ENCODE results near the gene PRM2.

Gene PRM2

GRCh38 chr16:11270602-11271162 lies 5.6 kb downstream of the PRM2 start:
- WGBS, 2 experiments (ENCODE audit: insufficient coverage in 2 of 2) = 100% methylated on average over 1 of the region's 2 CpGs
- H3K4me1 ChIP-seq (ENCODE audit: control insufficient read depth, insufficient read depth, low read length, poor library complexity, severe bottlenecking) = peaks cover 4% of the 10 kb centered on the region
- no peak overlapping the region for H3K27ac ChIP-seq (ENCODE audit: low read depth, low read length, severe bottlenecking)
- no peak overlapping the region for H3K4me3 ChIP-seq (ENCODE audit: extremely low read depth, insufficient read depth, low read length, poor library complexity, severe bottlenecking)
- no peaks in the 10 kb centered on the region for H3K9me3 ChIP-seq (ENCODE audit: control insufficient read depth, low read length)
- H3K36me3 ChIP-seq (ENCODE audit: control insufficient read depth, insufficient read depth, low read length) = no peaks in the 10 kb centered on the region

GRCh38 chr16:11268921-11269375 lies 7.3 kb downstream of the PRM2 start, which contains the start of gene TNP2:
TSS of gene TNP2 (minus strand) at chr16:11269325. CDS start at chr16:11269262, 63 bp downstream.
- Histone ChIP-seq H3K4me1 (ENCODE audit: control insufficient read depth, insufficient read depth, low read length, poor library complexity, severe bottlenecking) (peaks cover 4% of the 10 kb centered on the region), H3K9me3 (ENCODE audit: control insufficient read depth, low read length) (no peaks in the 10 kb centered on the region)
- 96 to 100% methylated on average over 4 to 8 of the region's 11 CpGs for WGBS, 2 experiments (ENCODE audit: insufficient coverage in 2 of 2)

DNA sequence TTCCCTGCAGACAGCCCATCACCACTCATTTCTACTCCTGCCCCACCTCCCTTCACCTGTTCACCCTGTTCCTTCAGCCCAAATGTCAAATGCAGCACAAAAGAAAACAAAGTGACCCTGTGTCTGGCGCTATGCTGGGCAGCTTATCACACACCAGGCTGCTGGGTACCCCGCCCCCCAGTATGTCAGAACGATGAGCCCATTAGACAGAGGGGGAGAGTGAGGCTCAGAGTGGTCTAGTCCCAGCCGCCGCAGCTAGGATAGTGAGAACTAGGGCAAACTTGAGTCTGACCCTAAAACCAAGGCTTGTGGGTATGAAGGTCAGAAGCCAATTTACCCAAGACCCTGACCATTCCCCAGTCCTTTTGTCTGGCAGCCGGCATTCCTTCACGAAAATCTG lies 11.2 kb downstream of the PRM2 start:
- no peak overlapping the region for H3K4me3 ChIP-seq (ENCODE audit: extremely low read depth, insufficient read depth, low read length, poor library complexity, severe bottlenecking)
- no peaks in the 10 kb centered on the region for H3K4me1 ChIP-seq (ENCODE audit: control insufficient read depth, insufficient read depth, low read length, poor library complexity, severe bottlenecking)
- no peaks in the 10 kb centered on the region for H3K36me3 ChIP-seq (ENCODE audit: control insufficient read depth, insufficient read depth, low read length)
- H3K27ac ChIP-seq (ENCODE audit: low read depth, low read length, severe bottlenecking) = no peak overlapping the region
- no peaks in the 10 kb centered on the region for H3K9me3 ChIP-seq (ENCODE audit: control insufficient read depth, low read length)
- 81 to 99% methylated on average over 7 of the region's 7 CpGs for WGBS, 2 experiments (ENCODE audit: insufficient coverage in 2 of 2)

More at GRCh38 chr16:11268921-11269375, 7.3 kb downstream of the PRM2 start, which contains the start of gene TNP2:
- Histone ChIP-seq H3K36me3 (ENCODE audit: control insufficient read depth, insufficient read depth, low read length) (no peaks in the 10 kb centered on the region), H3K4me3 (ENCODE audit: extremely low read depth, insufficient read depth, low read length, poor library complexity, severe bottlenecking) (no peak within 1 kb of the TSS), H3K27ac (ENCODE audit: low read depth, low read length, severe bottlenecking) (no peak within 1 kb of the TSS)

GRCh38 chr16:11264155-11264832 lies 12.0 kb downstream of the PRM2 start:
- Histone ChIP-seq H3K36me3 (ENCODE audit: control insufficient read depth, insufficient read depth, low read length) (no peaks in the 10 kb centered on the region), H3K4me3 (ENCODE audit: extremely low read depth, insufficient read depth, low read length, poor library complexity, severe bottlenecking) (no peak overlapping the region), H3K4me1 (ENCODE audit: control insufficient read depth, insufficient read depth, low read length, poor library complexity, severe bottlenecking) (no peaks in the 10 kb centered on the region), H3K27ac (ENCODE audit: low read depth, low read length, severe bottlenecking) (no peak overlapping the region), H3K9me3 (ENCODE audit: control insufficient read depth, low read length) (no peaks in the 10 kb centered on the region)
- WGBS, 2 experiments (ENCODE audit: insufficient coverage in 2 of 2) = 91 to 95% methylated on average over 6 of the region's 9 CpGs

DNA sequence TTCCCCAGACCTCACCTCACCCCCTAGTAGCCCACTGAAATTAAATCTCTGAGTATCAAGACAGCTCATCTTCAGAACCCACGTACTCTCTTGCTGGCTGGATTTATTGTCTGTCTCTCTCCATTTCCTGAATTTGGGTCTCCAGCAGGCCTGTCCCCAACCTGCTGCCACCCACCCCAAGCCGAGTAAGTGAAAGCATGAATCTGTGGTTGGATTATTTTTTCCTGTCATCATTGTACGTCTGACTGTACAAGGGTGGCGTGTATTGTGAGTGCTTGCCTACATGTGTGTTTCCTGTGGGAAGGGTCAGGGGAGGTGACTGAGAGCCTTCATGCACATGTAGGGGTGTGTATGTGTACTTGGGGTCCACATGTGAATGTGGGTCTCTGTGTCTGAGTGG lies 12.5 kb downstream of the PRM2 start:
- 90 to 96% methylated on average over 3 to 4 of the region's 4 CpGs for WGBS, 2 experiments (ENCODE audit: insufficient coverage in 2 of 2)

DNA sequence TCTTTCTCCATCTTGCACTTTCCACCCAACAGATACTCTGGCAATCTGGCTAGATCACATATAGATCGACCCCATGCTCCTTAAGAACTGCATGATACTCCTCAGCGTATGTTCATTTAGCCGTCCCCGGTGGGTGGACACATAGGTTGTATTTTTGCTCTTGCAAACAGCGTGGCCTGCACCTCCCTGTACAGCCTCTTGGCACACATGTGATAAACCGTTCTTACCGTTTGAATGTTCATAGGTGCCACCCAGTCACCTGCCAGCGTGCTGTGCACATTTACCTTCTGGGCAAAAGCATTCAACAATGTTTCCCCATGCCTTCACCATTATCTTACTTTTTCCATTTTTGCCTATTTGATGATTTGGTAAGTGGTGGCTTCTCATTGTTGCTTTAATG lies 13.4 kb downstream of the PRM2 start:
- Histone ChIP-seq H3K36me3 (ENCODE audit: control insufficient read depth, insufficient read depth, low read length) (no peaks in the 10 kb centered on the region), H3K4me1 (ENCODE audit: control insufficient read depth, insufficient read depth, low read length, poor library complexity, severe bottlenecking) (no peaks in the 10 kb centered on the region), H3K27ac (ENCODE audit: low read depth, low read length, severe bottlenecking) (no peak overlapping the region), H3K9me3 (ENCODE audit: control insufficient read depth, low read length) (no peaks in the 10 kb centered on the region), H3K4me3 (ENCODE audit: extremely low read depth, insufficient read depth, low read length, poor library complexity, severe bottlenecking) (no peak overlapping the region)
- 93 to 94% methylated on average over 5 to 8 of the region's 8 CpGs for WGBS, 2 experiments (ENCODE audit: insufficient coverage in 2 of 2)

More for the DNA sequence above, 12.5 kb downstream of the PRM2 start:
- no peak overlapping the region for H3K4me3 ChIP-seq (ENCODE audit: extremely low read depth, insufficient read depth, low read length, poor library complexity, severe bottlenecking)
- no peak overlapping the region for H3K27ac ChIP-seq (ENCODE audit: low read depth, low read length, severe bottlenecking)
- H3K36me3 ChIP-seq (ENCODE audit: control insufficient read depth, insufficient read depth, low read length) = no peaks in the 10 kb centered on the region
- H3K9me3 ChIP-seq (ENCODE audit: control insufficient read depth, low read length) = no peaks in the 10 kb centered on the region
- H3K4me1 ChIP-seq (ENCODE audit: control insufficient read depth, insufficient read depth, low read length, poor library complexity, severe bottlenecking) = no peaks in the 10 kb centered on the region

GRCh38 chr16:11260596-11260966 lies 15.7 kb downstream of the PRM2 start:
- 62 to 81% methylated on average over 3 of the region's 3 CpGs for WGBS, 2 experiments (ENCODE audit: insufficient coverage in 2 of 2)
- H3K36me3 ChIP-seq (ENCODE audit: control insufficient read depth, insufficient read depth, low read length) = no peaks in the 10 kb centered on the region
- H3K9me3 ChIP-seq (ENCODE audit: control insufficient read depth, low read length) = no peaks in the 10 kb centered on the region
- H3K4me1 ChIP-seq (ENCODE audit: control insufficient read depth, insufficient read depth, low read length, poor library complexity, severe bottlenecking) = peaks cover 4% of the 10 kb centered on the region
- H3K4me3 ChIP-seq (ENCODE audit: extremely low read depth, insufficient read depth, low read length, poor library complexity, severe bottlenecking) = no peak overlapping the region
- H3K27ac ChIP-seq (ENCODE audit: low read depth, low read length, severe bottlenecking) = no peak overlapping the region

DNA sequence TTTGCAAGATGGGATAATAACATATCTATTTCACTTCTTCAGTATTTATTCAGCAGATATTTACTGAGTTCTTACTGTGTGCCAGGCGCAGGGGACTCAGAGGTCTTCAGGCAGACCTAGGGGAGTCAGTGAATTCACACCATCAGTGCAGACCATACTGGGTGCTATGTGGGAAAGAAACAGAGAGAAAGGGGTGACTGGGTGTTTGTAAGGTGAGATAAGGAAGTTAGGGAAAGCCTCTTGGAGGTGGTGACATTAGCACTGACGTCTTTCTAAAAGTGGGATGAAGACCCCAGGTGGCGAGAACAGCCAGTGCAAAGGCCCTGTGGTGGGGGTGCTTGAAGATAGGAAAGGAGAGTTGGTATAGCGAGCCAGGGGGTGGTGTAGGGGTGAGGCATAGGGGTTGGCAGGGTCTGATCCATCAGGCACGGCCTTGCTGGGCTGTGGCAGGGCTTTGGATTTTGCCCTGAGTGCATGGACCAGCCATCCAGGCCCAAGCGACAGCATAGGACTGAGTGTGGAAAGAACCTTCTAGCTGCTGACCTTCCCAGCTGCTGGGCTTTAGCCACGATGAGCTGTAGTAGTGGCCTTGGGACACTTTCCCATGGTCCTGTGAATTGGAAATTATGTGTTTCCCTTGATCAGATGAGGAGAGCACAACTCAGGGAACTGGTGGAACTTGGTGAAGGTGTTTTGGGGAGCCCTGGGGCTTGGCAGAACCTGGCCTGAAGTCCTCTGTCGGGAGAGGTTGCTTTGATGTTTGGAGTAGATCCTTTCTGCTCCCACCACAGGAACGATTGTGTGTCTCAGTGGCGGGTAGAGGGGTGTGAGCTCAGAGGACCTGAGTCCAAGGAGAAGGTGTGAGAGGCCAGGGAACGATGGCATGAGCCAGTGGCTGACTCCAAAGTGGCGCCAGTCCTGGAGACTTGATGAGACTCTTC lies 16.4 kb downstream of the PRM2 start:
- 81 to 83% methylated on average over 7 to 11 of the region's 12 CpGs for WGBS, 2 experiments (ENCODE audit: insufficient coverage in 2 of 2)
- Histone ChIP-seq H3K27ac (ENCODE audit: low read depth, low read length, severe bottlenecking) (no peak overlapping the region), H3K4me3 (ENCODE audit: extremely low read depth, insufficient read depth, low read length, poor library complexity, severe bottlenecking) (no peak overlapping the region), H3K9me3 (ENCODE audit: control insufficient read depth, low read length) (no peaks in the 10 kb centered on the region), H3K36me3 (ENCODE audit: control insufficient read depth, insufficient read depth, low read length) (no peaks in the 10 kb centered on the region), H3K4me1 (ENCODE audit: control insufficient read depth, insufficient read depth, low read length, poor library complexity, severe bottlenecking) (peaks cover 4% of the 10 kb centered on the region)

- H3K4me1 ChIP-seq (ENCODE audit: control insufficient read depth, insufficient read depth, low read length, poor library complexity, severe bottlenecking) = peaks cover 6% of the 10 kb centered on the region
- no peak overlapping the region for H3K27ac ChIP-seq (ENCODE audit: low read depth, low read length, severe bottlenecking)
- H3K36me3 ChIP-seq (ENCODE audit: control insufficient read depth, insufficient read depth, low read length) = peaks cover 4% of the 10 kb centered on the region
- no peaks in the 10 kb centered on the region for H3K9me3 ChIP-seq (ENCODE audit: control insufficient read depth, low read length)
- 94% methylated on average over 13 to 14 of the region's 15 CpGs for WGBS, 2 experiments (ENCODE audit: insufficient coverage in 2 of 2)
- H3K4me3 ChIP-seq (ENCODE audit: extremely low read depth, insufficient read depth, low read length, poor library complexity, severe bottlenecking) = no peak overlapping the region
Observed at GRCh38 chr16:11258553-11259492, 17.5 kb downstream of the PRM2 start.

All from mesodermal cell (in vitro differentiated cells).